Activated naive CD8-positive, alpha-beta T cell (primary cell): ENCODE data around the gene RNF31.

Experiments used
- H3K27ac Mint-ChIP-seq: one replicate; pipeline ENCODE4 v1.8.0; 2021; ENCODE audit warnings: mixed read lengths
- H3K27me3 Mint-ChIP-seq: one replicate; pipeline ENCODE4 v1.8.0; 2021; ENCODE audit warnings: mixed read lengths
- H3K36me3 Mint-ChIP-seq: one replicate; pipeline ENCODE4 v1.8.0; 2021; ENCODE audit warnings: mixed read lengths
- H3K4me1 Mint-ChIP-seq: one replicate; pipeline ENCODE4 v1.8.0; 2021; ENCODE audit warnings: low read depth, mixed read lengths
- H3K4me3 Mint-ChIP-seq: one replicate; pipeline ENCODE4 v1.8.0; 2021; ENCODE audit warnings: mild to moderate bottlenecking, mixed read lengths
- H3K9me3 Mint-ChIP-seq: one replicate; pipeline ENCODE4 v1.8.0; 2021; ENCODE audit warnings: low read depth, mixed read lengths

RNF31 gene

DNA sequence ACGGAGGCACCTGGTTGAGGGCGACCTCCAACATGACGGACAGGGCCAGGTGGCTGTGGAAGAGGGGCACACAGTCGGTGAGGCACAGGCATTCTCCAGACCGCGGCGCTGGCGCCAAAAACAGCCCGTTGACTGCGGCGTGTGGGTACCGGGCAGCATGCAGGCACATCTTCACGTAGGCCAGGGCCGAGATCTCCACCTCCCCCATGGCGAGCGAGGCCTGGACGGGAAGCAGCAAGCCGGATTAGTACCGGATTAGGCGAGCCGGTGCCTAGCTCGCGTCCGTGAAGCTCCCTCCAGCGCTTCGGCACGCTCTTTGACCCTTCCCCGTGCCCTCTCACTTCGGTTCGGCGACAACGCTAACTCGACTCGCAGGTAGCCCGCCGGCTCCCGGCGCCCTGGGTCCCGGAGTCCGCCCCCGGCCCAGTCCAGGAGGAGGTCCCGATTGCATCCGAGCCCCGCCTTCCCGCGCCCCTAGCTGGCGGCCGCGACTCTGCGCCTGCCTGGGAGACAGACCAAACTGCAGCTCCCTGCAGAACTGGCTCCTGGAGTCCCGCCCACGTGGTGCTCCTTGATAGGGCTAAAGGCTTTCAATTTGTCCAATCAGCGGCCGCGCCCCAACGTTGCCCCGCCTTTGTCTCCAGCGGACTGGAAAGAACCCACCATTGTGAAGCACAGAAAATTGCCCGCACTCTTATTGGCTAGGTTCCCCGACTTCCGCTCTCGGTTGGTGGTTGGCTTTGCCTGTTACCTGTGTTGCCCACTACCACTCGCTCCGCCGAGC lies 6.0 kb upstream of the RNF31 start, which contains the start of gene EMC9:
TSS of gene EMC9 (minus strand) at position 495 of the 784 bp plus-strand sequence. CDS start at position 208, 287 bp downstream.
- Mint-ChIP-seq H3K36me3 (peaks cover 22% of the 10 kb centered on the region), H3K4me3 (peak within 1 kb of the TSS; percentile 97), H3K27me3 (no peaks in the 10 kb centered on the region), H3K4me1 (peaks cover 69% of the 10 kb centered on the region), H3K27ac (peak within 1 kb of the TSS; percentile 93), H3K9me3 (no peaks in the 10 kb centered on the region)

DNA sequence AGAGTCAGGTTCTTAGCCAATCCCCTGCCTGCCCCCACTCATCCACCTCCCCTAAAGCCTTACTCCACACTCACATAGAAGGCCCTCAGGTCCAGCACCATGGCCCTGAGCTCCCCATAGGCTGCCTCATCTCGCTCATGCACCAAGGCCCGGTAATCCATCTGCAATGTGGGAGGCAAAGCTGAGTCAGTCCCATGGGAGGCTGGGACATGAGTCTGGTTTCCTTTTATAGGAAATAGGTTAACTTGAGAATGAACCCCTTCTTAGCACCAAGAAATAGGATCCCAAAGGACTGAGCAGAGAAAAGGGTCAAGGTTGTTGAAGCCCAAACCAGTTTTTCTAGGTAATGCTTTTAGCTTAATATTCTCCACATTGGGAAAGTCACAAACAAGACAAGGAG lies 3.8 kb upstream of the RNF31 start:
- peaks cover 16% of the 10 kb centered on the region for H3K36me3 Mint-ChIP-seq
- H3K4me1 Mint-ChIP-seq = peaks cover 59% of the 10 kb centered on the region
- H3K4me3 Mint-ChIP-seq = peak overlapping the region; percentile 68
- H3K27me3 Mint-ChIP-seq = no peaks in the 10 kb centered on the region
- H3K9me3 Mint-ChIP-seq = no peaks in the 10 kb centered on the region
- H3K27ac Mint-ChIP-seq = peak overlapping the region; percentile 78

DNA sequence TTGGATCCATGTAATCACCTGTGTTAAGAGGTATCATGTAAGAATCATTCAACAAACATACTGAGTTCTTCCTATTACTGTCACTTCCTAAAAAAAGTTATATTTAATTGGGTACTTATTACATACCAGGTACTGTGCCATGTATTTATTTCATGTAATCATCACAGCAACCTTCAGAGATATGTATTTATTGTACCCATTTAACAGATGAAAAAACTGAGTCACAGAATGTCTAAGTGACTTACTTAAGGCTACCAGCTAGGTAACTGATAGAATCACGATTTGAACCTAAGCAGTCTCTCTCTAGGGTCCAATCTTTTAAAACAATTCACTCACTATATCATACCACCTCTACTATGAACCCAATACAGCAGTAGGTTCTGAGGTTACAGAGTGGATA lies 2.8 kb upstream of the RNF31 start:
- peak overlapping the region; percentile 78 for H3K27ac Mint-ChIP-seq
- peaks cover 59% of the 10 kb centered on the region for H3K4me1 Mint-ChIP-seq
- H3K36me3 Mint-ChIP-seq = peaks cover 16% of the 10 kb centered on the region
- H3K9me3 Mint-ChIP-seq = no peaks in the 10 kb centered on the region
- H3K27me3 Mint-ChIP-seq = no peaks in the 10 kb centered on the region
- peak overlapping the region; percentile 97 for H3K4me3 Mint-ChIP-seq

GRCh38 chr14:24145219-24145618 lies 2.1 kb upstream of the RNF31 start:
- H3K36me3 Mint-ChIP-seq = peaks cover 16% of the 10 kb centered on the region
- no peaks in the 10 kb centered on the region for H3K27me3 Mint-ChIP-seq
- H3K4me3 Mint-ChIP-seq = peak overlapping the region; percentile 97
- no peaks in the 10 kb centered on the region for H3K9me3 Mint-ChIP-seq
- peaks cover 57% of the 10 kb centered on the region for H3K4me1 Mint-ChIP-seq
- H3K27ac Mint-ChIP-seq = peak overlapping the region; percentile 98

- Mint-ChIP-seq H3K4me3 (peak overlapping the region; percentile 97), H3K27me3 (no peaks in the 10 kb centered on the region), H3K9me3 (no peaks in the 10 kb centered on the region), H3K36me3 (peaks cover 16% of the 10 kb centered on the region), H3K4me1 (peaks cover 58% of the 10 kb centered on the region), H3K27ac (peak overlapping the region; percentile 98)
Measured at GRCh38 chr14:24145690-24146452, 1.4 kb upstream of the RNF31 start.

DNA sequence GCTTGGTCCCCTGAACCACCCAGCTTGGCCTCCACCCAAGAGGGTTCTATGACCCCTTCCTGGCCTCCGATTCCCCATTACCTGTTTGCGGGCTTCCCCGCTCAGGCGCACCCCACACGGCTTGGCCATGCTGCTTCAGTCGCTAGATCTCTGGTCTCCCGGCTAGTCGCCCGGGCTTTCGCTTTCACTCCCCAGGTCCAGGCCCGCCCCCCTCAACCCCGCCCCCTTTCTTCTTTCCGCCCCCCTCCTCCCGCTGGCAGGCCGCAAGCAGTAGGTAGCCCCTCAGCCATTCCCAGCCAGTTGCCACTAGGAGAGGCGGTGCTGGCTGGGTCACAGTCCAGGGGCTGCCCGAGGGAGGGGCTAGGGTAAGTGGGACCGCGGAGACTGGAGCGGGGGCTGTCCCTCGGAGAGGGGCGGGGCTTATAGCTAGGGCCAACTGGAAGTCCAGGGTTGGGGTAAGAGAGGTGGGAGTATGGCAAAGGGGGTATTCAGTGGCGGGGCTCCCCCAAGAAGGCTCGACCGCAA lies 783 bp upstream of the RNF31 start, which contains the start of gene PSME2:
TSS of gene PSME2 (minus strand) at position 158 of the 525 bp plus-strand sequence. CDS start at position 129, 29 bp downstream.
- H3K4me1 Mint-ChIP-seq = peaks cover 58% of the 10 kb centered on the region
- no peaks in the 10 kb centered on the region for H3K27me3 Mint-ChIP-seq
- H3K4me3 Mint-ChIP-seq = peak within 1 kb of the TSS; percentile 97
- peaks cover 16% of the 10 kb centered on the region for H3K36me3 Mint-ChIP-seq
- H3K9me3 Mint-ChIP-seq = no peaks in the 10 kb centered on the region
- H3K27ac Mint-ChIP-seq = peak within 1 kb of the TSS; percentile 98

DNA sequence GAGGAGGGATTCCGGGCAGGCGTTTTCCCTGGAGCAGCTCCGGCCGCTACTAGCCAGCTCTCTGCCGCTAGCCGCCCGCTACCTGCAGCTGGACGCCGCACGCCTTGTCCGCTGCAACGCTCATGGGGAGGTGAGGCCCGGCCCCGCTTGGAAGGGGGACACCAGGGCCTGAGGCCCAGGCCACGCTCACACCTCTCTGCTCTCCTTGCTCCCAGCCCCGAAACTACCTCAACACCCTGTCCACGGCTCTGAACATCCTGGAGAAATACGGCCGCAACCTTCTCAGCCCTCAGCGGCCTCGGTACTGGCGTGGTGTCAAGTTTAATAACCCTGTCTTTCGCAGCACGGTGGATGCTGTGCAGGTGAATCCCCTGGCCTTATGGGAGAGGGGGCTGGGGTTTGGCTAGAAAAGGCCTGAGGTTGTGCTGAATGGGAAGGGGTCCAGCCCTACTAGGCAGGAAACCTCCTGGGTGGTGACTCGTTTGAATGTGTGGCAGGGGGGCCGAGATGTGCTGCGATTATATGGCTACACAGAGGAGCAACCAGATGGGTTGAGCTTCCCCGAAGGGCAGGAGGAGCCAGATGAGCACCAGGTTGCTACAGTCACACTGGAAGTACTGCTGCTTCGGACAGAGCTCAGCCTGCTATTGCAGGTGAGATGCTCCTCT lies 597 bp downstream of the RNF31 start:
- Mint-ChIP-seq H3K4me1 (peaks cover 48% of the 10 kb centered on the region), H3K4me3 (peak overlapping the region; percentile 97), H3K36me3 (peaks cover 16% of the 10 kb centered on the region), H3K27ac (peak overlapping the region; percentile 68), H3K9me3 (no peaks in the 10 kb centered on the region), H3K27me3 (no peaks in the 10 kb centered on the region)

- H3K4me3 Mint-ChIP-seq = peak overlapping the region; percentile 97
- H3K36me3 Mint-ChIP-seq = peaks cover 11% of the 10 kb centered on the region
- no peak overlapping the region for H3K27ac Mint-ChIP-seq
- H3K27me3 Mint-ChIP-seq = no peaks in the 10 kb centered on the region
- H3K4me1 Mint-ChIP-seq = peaks cover 37% of the 10 kb centered on the region
- H3K9me3 Mint-ChIP-seq = no peaks in the 10 kb centered on the region
Measured at GRCh38 chr14:24149302-24149969, 2.1 kb downstream of the RNF31 start.

DNA sequence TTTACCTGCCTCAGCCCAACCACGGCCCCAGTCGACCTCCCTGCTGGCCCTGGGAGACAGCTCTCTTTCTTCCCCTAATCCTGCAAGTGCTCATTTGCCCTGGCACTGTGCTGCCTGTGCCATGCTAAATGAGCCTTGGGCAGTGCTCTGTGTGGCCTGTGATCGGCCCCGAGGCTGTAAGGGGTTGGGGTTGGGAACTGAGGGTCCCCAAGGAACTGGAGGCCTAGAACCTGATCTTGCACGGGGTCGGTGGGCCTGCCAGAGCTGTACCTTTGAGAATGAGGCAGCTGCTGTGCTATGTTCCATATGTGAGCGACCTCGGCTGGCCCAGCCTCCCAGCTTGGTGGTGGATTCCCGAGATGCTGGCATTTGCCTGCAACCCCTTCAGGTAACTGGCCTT lies 2.8 kb downstream of the RNF31 start:
- Mint-ChIP-seq H3K27me3 (no peaks in the 10 kb centered on the region), H3K4me3 (peak overlapping the region; percentile 13), H3K4me1 (peaks cover 33% of the 10 kb centered on the region), H3K36me3 (peaks cover 11% of the 10 kb centered on the region), H3K9me3 (no peaks in the 10 kb centered on the region), H3K27ac (no peak overlapping the region)

GRCh38 chr14:24150567-24150966 lies 3.3 kb downstream of the RNF31 start:
- H3K27ac Mint-ChIP-seq = no peak overlapping the region
- H3K4me3 Mint-ChIP-seq = no peak overlapping the region
- H3K36me3 Mint-ChIP-seq = peaks cover 9% of the 10 kb centered on the region
- no peaks in the 10 kb centered on the region for H3K9me3 Mint-ChIP-seq
- no peaks in the 10 kb centered on the region for H3K27me3 Mint-ChIP-seq
- H3K4me1 Mint-ChIP-seq = peaks cover 28% of the 10 kb centered on the region

DNA sequence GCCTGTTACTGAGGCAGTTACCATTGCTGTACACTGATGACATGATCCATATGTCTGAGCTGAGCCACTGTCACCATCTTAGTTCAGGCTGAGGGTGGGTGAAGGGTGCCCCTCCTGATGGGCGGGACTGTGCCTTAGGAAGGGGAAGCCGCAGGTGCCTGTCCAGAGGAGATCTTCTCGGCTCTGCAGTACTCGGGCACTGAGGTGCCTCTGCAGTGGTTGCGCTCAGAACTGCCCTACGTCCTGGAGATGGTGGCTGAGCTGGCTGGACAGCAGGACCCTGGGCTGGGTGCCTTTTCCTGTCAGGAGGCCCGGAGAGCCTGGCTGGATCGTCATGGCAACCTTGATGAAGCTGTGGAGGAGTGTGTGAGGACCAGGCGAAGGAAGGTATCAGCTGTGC lies 3.7 kb downstream of the RNF31 start:
- Mint-ChIP-seq H3K9me3 (no peaks in the 10 kb centered on the region), H3K4me3 (no peak overlapping the region), H3K27me3 (no peaks in the 10 kb centered on the region), H3K36me3 (peaks cover 7% of the 10 kb centered on the region), H3K4me1 (peaks cover 24% of the 10 kb centered on the region), H3K27ac (peak overlapping the region; percentile 6)

GRCh38 chr14:24151404-24152080 lies 4.2 kb downstream of the RNF31 start:
- H3K4me1 Mint-ChIP-seq = peaks cover 24% of the 10 kb centered on the region
- no peaks in the 10 kb centered on the region for H3K27me3 Mint-ChIP-seq
- H3K36me3 Mint-ChIP-seq = peaks cover 7% of the 10 kb centered on the region
- no peaks in the 10 kb centered on the region for H3K9me3 Mint-ChIP-seq
- no peak overlapping the region for H3K4me3 Mint-ChIP-seq
- peak overlapping the region; percentile 34 for H3K27ac Mint-ChIP-seq

GRCh38 chr14:24155100-24155499 lies 7.8 kb downstream of the RNF31 start:
- peaks cover 7% of the 10 kb centered on the region for H3K36me3 Mint-ChIP-seq

GRCh38 chr14:24156840-24157239 lies 9.5 kb downstream of the RNF31 start:
- no peak overlapping the region for H3K4me3 Mint-ChIP-seq
- H3K4me1 Mint-ChIP-seq = peaks cover 18% of the 10 kb centered on the region
- no peaks in the 10 kb centered on the region for H3K27me3 Mint-ChIP-seq
- peaks cover 10% of the 10 kb centered on the region for H3K36me3 Mint-ChIP-seq
- H3K9me3 Mint-ChIP-seq = no peaks in the 10 kb centered on the region
- H3K27ac Mint-ChIP-seq = peak overlapping the region; percentile 82

More at GRCh38 chr14:24155100-24155499, 7.8 kb downstream of the RNF31 start:
- Mint-ChIP-seq H3K9me3 (no peaks in the 10 kb centered on the region), H3K4me3 (no peak overlapping the region), H3K27ac (no peak overlapping the region), H3K27me3 (no peaks in the 10 kb centered on the region), H3K4me1 (peaks cover 9% of the 10 kb centered on the region)
